Subcutaneous abdominal adipose tissue (tissue), 5 donors: Measurements from ENCODE around the gene LGI4.

ENCODE experiments used
- H3K27ac ChIP-seq: one replicate; pipeline ENCODE4 v1.7.0; 2013; ENCODE audit warnings: low read depth, mild to moderate bottlenecking, inconsistent platforms, low read length, moderate library complexity
- H3K27me3 ChIP-seq, 5 donors: one replicate each; pipeline ENCODE4 v1.7.0; 2013; ENCODE audit warnings: low read length in 5 of 5, inconsistent platforms in 1 of 5; ENCODE audit not compliant: control insufficient read depth in 5 of 5, insufficient read depth in 4 of 5
- H3K36me3 ChIP-seq, 5 donors: one replicate each; pipeline ENCODE4 v1.7.0; 2013; ENCODE audit warnings: low read length in 5 of 5; ENCODE audit not compliant: control insufficient read depth in 5 of 5, insufficient read depth in 5 of 5
- H3K4me1 ChIP-seq, 5 donors: one replicate each; pipeline ENCODE4 v1.7.0; 2013; ENCODE audit warnings: low read length in 5 of 5, mild to moderate bottlenecking in 3 of 5, moderate library complexity in 1 of 5; ENCODE audit not compliant: control insufficient read depth in 5 of 5, insufficient read depth in 5 of 5
- H3K4me3 ChIP-seq, 5 donors: one replicate each; pipeline ENCODE4 v1.7.0; 2013; ENCODE audit warnings: low read length in 5 of 5, low read depth in 1 of 5
- H3K9ac ChIP-seq, 5 donors: one replicate each; pipeline ENCODE4 v1.7.0; 2013; ENCODE audit warnings: low read length in 5 of 5, mild to moderate bottlenecking in 4 of 5, moderate library complexity in 3 of 5
- H3K9me3 ChIP-seq, 5 donors: one replicate each; pipeline ENCODE4 v1.7.0; 2013; ENCODE audit warnings: low read length in 5 of 5; ENCODE audit not compliant: control insufficient read depth in 5 of 5
- donor health status: healthy.
- donor health status: healthy.
- donor health status: healthy.
- donor health status: healthy.
- donor health status: healthy.

LGI4 gene

DNA sequence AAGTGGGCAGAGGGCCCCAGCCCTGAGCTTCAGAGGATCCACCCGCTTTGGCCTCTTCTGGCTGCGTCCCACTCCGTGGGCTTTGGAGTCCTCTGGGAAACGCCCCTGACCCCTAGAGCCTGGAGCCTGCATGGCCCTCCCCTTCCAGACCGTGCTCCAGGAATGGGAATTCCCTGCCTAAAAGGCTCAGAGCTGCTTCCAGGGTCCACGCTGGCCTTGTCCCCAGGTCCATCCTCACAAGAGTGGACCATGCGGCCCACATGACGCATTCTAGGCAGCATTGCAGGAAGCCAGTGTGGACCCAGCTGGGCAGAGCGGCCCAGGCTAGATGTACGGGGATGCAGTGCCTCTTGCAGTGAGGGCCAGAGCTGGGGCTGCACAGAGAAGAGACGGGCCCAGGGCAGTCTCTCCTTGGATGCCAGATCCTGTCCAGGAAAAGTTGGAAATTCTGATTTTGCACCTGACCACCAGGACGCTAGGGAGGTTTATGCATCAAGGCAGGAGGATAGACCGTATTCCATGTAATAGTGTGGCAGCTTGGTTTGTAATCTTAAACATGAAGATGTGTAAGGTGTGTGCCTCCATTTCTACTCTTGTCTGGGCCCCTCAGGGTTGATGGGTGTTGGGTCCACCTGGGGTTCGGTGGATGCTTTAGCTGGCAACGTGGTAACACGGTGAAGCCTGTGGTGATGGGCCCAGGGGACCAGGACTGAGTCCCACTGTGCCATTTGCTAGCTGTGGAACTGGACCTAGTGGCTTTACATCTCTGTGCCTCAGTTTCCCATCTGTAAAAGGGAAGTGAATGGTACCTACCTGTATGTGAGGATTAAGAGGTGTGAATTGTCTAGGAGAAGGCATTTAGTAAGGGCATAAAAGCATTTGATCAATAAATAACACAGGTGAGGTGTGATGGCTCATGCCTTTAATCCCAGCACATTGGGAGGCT, 34.0 kb downstream of the LGI4 start:
- Histone ChIP-seq H3K4me3 (no peak overlapping the region), H3K27me3 (no peaks in the 10 kb centered on the region), H3K27ac (no peak overlapping the region), H3K9ac (no peak overlapping the region), H3K9me3 (no peaks in the 10 kb centered on the region), H3K36me3 (no peaks in the 10 kb centered on the region), H3K4me1 (no peaks in the 10 kb centered on the region)

DNA sequence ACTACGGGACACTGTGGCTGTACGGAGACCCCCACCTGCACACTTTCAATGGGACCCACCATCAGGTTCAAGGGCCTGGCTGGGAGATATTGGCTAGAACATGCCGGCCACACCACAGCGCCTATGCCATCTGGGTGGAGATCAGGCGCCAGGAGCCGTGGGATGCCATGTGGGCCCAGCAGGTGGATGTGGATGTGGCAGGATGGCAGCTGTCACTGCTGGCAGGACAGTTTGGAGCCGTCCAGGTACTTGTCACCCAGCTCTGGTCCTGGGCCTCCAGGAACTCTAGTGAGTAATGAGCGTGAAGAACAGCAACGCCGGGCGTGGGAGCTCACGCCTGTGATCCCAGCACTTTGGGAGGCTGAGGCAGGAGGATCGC, 35.0 kb downstream of the LGI4 start:
- no peaks in the 10 kb centered on the region for H3K27me3 ChIP-seq
- H3K36me3 ChIP-seq: no peaks in the 10 kb centered on the region
- no peak overlapping the region for H3K9ac ChIP-seq
- no peaks in the 10 kb centered on the region for H3K4me1 ChIP-seq
- H3K4me3 ChIP-seq: no peak overlapping the region
- H3K27ac ChIP-seq: no peak overlapping the region
- no peaks in the 10 kb centered on the region for H3K9me3 ChIP-seq

DNA sequence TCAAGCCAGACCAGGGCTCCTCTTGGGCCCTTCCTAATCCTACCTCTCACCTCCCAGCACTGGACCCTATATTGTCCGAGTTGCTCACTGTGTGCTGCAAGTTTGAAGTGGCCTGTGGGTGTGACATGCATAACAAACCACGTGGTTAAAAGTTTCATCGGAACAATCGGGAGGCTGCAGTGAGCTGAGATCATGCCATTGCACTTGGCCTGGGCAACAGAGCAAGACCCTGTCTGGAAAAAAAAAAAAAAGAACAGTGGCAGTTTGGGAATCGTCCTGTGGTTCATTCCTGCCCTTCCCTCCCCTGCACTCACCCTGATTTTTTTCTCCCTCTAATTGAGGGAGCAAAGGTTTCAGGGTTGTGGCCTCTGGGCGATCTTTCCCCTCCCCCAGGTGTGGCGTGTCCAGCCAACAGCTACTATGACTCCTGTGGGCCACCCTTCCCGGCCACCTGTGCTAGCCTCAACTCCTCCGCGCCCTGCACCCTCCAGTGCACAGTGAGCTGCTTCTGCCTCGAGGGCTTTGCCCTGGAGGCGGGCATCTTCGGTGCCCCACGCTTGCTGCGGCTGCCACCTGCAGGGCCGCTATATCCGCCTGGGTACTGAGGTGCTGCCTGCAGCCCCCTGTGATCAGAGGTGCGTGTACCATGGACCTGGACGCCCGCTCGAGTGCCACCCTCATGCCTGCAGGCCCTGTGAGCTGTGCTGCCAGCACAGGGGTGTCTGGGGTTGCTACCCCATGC, 35.5 kb downstream of the LGI4 start:
- Histone ChIP-seq H3K9ac (no peak overlapping the region), H3K36me3 (no peaks in the 10 kb centered on the region), H3K4me3 (no peak overlapping the region), H3K4me1 (no peaks in the 10 kb centered on the region), H3K27me3 (no peaks in the 10 kb centered on the region), H3K9me3 (no peaks in the 10 kb centered on the region), H3K27ac (no peak overlapping the region)

DNA sequence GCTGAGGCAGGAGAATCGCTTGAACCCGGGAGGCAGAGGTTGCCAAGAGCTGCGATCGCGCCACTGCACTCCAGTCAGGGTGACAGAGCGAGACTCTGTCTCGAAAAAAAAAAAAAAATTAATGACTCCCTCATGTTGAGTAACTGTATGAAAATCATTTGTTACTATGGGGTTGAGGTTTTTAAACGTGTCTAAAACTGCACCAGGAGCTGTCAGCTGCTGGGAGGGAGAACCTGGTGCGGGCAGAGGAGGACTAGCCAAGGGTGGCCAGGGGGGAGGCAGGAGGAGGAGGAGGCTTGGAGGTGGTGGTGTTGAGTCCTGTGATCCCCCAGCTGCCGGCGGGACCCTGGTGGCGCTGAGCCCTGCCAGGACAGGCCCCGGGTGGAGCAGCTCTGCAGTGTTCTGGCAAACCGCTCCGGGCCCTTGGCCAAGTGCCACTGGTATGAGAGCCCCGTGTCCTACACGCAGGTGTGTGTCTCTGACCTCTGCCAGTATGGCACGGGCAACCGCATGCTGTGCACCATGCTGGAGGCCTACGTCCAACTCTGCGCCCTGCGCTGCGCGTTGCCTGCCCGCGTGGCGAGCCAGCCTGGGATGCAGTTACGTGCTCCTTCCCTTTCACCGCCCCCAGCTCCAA, 36.3 kb downstream of the LGI4 start:
- no peak overlapping the region for H3K9ac ChIP-seq
- H3K27ac ChIP-seq: no peak overlapping the region
- no peaks in the 10 kb centered on the region for H3K9me3 ChIP-seq
- H3K4me3 ChIP-seq: no peak overlapping the region
- H3K36me3 ChIP-seq: no peaks in the 10 kb centered on the region
- H3K4me1 ChIP-seq: no peaks in the 10 kb centered on the region
- no peaks in the 10 kb centered on the region for H3K27me3 ChIP-seq

DNA sequence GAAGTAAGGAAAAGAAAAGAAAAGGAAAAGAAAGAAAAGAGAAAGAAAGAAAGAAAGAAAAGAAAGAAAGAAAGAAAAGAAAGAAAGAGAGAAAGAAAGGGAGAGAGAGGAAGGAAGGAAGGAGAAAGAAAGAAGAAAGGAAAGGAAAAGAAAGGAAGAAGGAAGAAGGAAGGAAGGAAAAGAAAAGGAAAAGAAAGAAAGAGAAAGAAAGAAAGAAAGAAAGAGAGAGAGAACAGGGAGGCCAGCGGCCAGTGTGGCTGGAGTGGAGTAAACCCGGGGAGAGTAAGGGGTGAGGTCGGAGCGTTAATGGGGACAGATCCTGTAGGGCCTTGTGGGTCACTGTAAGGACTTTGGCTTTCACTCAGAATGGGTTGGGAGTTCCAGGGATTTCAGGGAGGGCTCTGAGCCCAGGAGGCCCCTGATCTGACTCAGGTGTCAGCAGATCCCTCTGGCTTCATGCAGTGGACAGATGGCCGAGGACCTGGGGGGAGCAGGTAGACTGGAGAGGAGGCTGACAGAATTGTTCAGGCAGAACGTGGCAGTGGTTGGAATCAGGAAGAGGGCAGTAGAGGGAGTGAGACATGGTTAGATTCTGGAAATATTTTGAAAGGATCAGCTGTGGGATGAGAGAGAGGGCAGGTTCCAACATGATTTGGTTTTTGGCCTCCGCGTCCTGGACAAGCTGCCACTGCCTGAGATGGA, 39.0 kb downstream of the LGI4 start:
- no peaks in the 10 kb centered on the region for H3K9me3 ChIP-seq
- no peaks in the 10 kb centered on the region for H3K36me3 ChIP-seq
- H3K9ac ChIP-seq: no peak overlapping the region
- no peak overlapping the region for H3K27ac ChIP-seq
- peaks cover 0 to 2% (median 2%) of the 10 kb centered on the region in 5 donors for H3K4me1 ChIP-seq
- H3K4me3 ChIP-seq: no peak overlapping the region
- peaks cover 0 to 4% (median 4%) of the 10 kb centered on the region in 5 donors for H3K27me3 ChIP-seq

DNA sequence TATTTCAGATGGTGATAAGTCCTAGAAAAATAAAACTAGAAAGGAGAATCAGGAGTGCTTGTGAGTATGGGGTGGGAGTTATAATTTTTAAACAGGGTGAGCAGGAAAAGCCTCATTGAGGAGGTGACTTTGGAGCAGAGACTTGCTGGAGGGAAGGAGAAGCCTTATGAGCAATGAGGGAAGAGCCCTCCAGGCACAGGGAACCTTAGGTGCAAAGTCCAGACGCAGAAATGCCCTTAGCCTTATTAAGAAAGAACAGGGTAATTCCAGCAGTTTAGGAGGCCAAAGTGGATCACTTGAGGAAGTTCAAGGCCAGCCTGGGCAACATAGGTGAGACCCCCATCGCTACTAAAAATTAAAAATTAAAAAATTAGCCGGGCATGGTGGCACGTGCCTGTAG, 40.2 kb downstream of the LGI4 start:
- Histone ChIP-seq H3K27me3 (peaks cover 0 to 8% (median 6%) of the 10 kb centered on the region in 5 donors), H3K27ac (no peak overlapping the region)

DNA sequence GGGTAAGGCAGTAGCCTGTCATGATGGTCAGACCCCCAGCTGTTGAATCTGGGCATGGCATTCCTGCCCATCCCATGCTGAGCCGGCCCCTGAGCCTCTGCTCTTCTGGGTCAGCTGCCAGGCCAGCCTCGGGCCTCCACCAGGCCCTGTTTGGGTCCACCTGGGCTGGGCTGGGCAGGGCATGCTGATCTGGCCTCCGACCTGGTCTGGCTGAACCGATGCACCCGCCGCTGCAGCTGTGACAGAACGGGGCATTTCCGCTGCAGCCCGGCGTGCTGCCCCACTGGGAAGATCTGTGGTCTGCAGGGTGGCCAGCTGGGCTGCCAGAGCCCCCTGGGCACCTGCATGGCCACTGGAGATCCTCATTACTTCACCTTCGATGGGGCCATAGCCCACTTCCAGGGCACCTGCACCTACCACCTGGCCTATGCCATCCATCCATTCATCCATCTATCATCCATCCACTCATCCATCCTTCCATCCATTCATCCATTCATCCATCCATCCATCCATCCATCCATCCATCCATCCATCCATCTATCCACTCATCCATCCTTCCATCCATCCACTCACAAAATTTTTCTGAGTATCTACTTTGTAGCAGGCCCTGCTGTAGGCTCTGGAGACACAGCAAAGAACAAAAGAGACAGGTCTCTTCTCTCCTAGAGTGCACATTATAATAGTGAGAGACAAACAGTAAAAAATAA, 40.8 kb downstream of the LGI4 start:
- Histone ChIP-seq H3K27ac (no peak overlapping the region), H3K9ac (no peak overlapping the region)

More for the DNA sequence above, 40.2 kb downstream of the LGI4 start:
- no peak overlapping the region for H3K9ac ChIP-seq
- H3K36me3 ChIP-seq: no peaks in the 10 kb centered on the region
- H3K4me1 ChIP-seq: peaks cover 0 to 9% (median 5%) of the 10 kb centered on the region in 5 donors
- H3K4me3 ChIP-seq: no peak overlapping the region
- no peaks in the 10 kb centered on the region for H3K9me3 ChIP-seq

DNA sequence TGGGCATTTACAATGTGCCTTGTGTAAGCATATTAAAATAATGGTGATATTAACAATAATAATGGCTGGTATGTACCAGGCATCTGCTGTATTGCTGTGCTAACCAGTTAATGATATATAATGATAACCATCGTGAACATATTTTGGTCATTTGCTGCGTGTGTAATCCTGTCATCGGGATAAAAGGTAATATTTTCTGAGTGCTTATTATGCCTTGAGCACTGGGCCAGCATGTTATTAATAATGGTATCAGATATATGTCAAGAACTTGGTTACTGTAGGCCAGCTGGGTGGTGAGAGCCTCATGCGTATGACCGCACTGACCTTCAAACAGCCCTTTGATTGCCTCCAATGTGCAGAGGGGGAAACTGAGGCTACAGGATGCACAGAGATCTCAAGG, 41.4 kb downstream of the LGI4 start:
- H3K36me3 ChIP-seq: no peaks in the 10 kb centered on the region
- no peak overlapping the region for H3K4me3 ChIP-seq
- H3K9me3 ChIP-seq: no peaks in the 10 kb centered on the region
- peaks cover 0 to 9% (median 6%) of the 10 kb centered on the region in 5 donors for H3K27me3 ChIP-seq
- no peak overlapping the region for H3K9ac ChIP-seq
- H3K4me1 ChIP-seq: peaks cover 0 to 9% (median 5%) of the 10 kb centered on the region in 5 donors
- no peak overlapping the region for H3K27ac ChIP-seq

More for the DNA sequence above, 40.8 kb downstream of the LGI4 start:
- peaks cover 0 to 9% (median 5%) of the 10 kb centered on the region in 5 donors for H3K4me1 ChIP-seq
- peaks cover 0 to 8% (median 6%) of the 10 kb centered on the region in 5 donors for H3K27me3 ChIP-seq
- H3K4me3 ChIP-seq: no peak overlapping the region
- no peaks in the 10 kb centered on the region for H3K36me3 ChIP-seq
- H3K9me3 ChIP-seq: no peaks in the 10 kb centered on the region

DNA sequence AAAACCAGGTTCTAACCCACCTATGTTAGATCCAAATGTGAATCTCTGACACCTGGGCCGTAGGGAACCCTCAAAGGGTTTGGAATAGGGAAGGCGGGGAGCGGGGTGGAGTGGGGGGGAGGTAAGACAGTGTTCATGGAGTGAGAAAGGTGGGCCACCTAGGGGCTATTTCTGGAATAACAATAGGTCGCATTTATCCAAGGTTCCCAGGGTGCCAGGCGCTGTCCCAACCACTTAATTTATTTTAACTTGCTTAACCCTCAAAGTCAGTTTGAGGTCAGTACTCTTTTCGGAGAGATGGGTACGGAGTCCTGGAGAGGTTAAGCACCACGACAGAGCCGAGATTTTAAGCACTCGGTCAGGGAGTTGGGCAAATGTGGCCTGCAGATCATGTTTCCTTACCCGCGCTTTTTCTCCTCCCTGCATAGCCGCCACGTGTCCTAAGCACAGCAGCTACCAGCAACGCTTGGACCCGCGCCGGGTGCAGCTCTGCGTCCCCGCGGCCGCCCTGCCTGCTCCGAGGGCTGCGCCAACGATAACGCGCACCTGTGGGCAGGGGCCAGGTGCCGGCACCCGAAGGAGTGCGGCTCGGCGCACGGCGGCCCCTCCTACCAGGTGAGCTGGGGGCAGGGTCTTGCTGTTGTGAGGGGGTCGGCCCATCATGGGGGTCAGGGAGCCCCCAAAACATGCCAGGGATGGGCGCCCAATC, 44.2 kb downstream of the LGI4 start:
- peaks cover 6 to 17% (median 8%) of the 10 kb centered on the region in 5 donors for H3K27me3 ChIP-seq
- H3K27ac ChIP-seq: no peak overlapping the region
- H3K4me3 ChIP-seq: no peak overlapping the region
- no peaks in the 10 kb centered on the region for H3K9me3 ChIP-seq
- peaks cover 0 to 9% (median 5%) of the 10 kb centered on the region in 5 donors for H3K4me1 ChIP-seq
- no peak overlapping the region for H3K9ac ChIP-seq
- no peaks in the 10 kb centered on the region for H3K36me3 ChIP-seq
